ENCODE results near the gene FBXW10.
"Not testable (repeated sequence)": the region's sequence is repeated elsewhere in the genome, so short reads cannot be mapped to it uniquely, and the experiment has no call there.

FBXW10 gene

GRCh38 chr17:18755969-18756368 lies 12.1 kb downstream of the FBXW10 start:
- DNase-seq = not testable (repeated sequence)

GRCh38 chr17:18757368-18758044 lies 13.7 kb downstream of the FBXW10 start:
- DNase-seq = not testable (repeated sequence)

DNA sequence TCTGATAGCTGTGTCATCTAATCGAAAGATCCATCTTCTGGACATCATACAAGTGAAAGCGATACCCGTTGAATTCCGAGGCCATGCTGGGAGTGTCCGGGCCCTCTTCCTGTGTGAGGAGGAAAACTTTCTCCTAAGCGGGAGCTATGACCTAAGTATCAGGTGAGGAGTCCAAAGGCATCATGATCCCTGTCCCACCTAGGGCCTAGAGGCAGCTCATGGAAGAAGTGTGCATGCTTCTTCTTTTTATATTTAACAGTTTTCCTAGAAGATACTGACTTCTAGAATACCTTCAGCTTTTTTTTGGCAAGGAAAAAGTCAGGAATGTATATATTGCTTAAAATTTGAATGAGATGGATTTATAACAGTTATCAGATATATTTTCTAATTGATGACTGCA lies 14.5 kb downstream of the FBXW10 start:
- DNase-seq = not testable (repeated sequence)

- not testable (repeated sequence) for DNase-seq
Observed at GRCh38 chr17:18760221-18760620, 16.4 kb downstream of the FBXW10 start.

DNA sequence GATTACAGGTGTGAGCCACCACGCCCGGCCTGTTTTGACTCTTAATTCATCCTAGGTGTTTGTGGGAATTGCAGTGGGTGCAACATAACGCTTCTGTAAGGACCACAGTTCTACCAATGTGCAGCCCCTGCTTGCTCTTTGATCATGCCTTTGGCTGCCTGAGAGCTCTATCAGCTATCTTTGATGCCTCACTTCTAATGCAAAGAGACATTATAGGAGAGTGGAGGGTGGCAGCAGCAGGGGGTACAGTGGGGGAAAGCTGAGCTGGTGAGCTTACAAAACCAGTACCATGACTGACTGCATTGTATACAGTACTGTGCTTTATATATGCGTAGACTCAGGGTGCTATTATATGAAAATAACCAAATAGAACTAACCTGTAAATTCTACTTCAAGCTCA lies 26.7 kb downstream of the FBXW10 start:
- DNase-seq = not testable (repeated sequence)

DNA sequence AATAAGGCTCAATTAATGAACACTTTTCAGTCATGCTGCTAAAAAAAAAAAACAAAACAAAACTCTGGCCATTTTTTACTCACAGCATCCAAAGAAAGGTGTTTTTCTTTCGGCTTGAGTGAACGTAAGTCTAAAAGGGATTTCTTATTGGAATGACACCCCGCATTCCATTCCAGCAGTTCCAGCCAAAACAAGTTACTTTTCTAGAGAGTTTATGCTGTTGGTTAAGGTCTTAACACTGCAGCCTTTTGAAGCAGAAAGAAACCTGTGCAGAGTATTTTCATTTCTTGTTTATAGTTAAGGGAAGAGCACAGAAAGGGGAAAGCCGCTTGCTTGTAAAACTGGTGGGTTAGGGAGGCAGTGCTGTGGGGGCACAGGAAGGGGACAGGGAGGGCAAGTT lies 27.2 kb downstream of the FBXW10 start:
- not testable (repeated sequence) for DNase-seq

DNA sequence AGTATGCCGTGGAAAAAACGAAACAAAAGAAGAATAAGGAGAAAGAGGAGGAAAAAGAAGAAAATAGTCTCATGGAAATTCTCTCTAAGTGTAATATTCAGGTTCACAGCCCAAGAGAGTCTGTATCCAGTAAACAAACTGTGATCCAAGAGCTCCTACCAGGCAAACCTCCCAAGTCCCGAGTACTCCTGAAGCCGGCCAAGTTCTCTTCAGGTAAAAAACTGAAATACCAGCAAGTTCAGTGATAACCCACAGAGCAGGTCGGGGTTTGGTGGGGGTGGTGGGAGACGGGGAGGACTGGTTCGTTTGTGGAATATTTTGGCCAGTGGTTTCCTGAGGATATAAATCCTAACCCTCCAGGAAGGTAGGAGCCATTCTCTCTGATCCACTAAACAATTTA lies 28.6 kb downstream of the FBXW10 start:
- no peak for DNase-seq

DNA sequence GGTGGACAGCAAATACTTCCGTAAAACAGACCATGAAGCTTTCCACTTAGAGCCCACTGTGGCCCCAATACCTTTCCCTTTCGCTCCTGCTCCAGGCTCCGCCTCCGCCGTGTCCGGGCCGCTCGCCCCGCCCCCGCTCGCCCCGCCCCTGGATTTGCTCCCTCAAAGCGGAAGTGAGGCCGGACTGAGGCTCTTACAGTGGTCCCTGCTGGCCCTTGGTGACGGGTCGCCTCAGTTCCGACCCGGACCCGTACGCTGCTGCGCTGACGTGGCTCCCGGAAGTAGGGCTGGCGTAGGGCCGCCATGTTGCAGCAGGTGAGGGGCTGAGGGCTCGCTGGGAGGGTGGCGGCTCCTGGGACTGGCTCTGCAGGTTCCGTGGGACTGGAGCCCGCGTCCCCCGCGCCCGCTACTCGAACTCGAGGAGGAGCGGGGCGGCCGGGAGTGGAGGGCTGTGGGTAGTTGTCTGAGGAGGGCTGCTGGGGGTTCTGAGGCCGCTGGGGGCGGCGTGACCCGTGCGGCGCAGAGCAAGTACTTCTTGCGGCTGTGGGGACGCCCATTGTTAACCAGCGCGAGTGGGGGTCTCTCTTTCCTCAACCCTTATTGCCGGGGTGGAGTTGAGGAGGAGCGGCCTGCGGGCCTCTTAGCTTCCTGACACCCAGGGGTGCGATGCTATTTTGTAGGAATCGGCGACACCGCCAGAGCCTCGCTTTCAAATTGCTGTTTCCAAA lies 37.3 kb downstream of the FBXW10 start, which contains the start of gene TVP23B:
TVP23B (plus strand) TSS at position 193 of the 728 bp plus-strand sequence; CDS start at position 304, 111 bp downstream.
- DNase-seq = peak; percentile 41

DNA sequence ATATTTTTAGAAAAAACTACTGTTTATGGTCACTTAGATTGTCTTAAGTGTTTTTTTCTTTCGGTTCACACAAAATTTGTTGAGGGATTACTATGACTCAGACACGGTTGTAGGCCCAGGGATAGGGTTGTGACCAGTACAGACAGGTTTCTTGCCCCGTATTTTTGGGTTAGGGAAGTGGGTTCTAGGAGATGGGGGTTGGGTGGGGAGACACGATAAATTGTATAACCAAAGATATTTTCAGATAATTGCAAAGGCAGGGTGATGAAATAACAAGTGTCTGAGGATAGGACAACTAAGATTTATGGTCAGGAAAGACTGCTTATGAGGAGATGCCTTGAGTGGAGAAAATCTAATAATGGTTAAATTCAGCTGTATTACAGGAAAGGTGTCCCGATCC lies 38.0 kb downstream of the FBXW10 start:
- DNase-seq = not testable (repeated sequence)

DNA sequence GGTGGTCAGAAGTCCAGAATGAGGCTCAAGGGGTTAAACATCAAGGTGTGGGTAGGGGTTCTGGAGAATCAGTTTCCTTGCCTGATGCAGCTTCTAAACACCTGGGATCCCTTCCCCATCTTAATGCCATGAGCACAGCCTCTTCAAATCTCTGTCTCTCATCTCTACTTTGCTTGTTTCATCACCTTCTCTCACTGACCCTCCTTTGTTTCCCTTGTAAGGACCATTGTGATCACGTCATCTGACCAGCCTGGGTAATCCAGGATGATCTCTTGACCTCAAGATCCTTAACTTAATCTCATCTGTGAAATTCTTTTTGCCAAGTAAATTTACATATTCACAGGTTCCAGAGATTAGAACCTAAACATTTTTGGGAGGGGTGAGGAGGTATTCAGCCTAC lies 42.1 kb downstream of the FBXW10 start:
- DNase-seq = not testable (repeated sequence)

GRCh38 chr17:18786890-18787289 lies 43.0 kb downstream of the FBXW10 start:
- DNase-seq = not testable (repeated sequence)

DNA sequence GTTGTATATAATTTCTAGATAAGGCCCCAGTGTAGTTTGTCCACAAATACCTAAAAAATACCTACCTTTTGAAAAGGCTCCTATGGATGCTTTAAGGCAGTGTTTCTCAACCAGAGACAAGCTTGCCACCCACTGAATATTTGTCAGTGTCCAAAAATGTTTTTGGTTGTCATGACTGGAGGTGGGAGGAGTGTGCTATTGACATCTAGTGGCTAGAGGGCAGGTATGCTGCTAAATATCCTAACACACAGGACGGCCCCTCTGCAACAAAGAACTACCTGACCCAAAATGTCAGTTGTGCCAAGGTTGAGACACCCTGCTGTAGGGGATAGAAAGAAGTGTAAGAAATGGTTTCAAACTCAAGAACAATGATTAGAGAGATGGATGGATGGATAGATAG lies 47.5 kb downstream of the FBXW10 start:
- not testable (repeated sequence) for DNase-seq

GRCh38 chr17:18794841-18795240 lies 51.0 kb downstream of the FBXW10 start:
- DNase-seq = not testable (repeated sequence)

DNA sequence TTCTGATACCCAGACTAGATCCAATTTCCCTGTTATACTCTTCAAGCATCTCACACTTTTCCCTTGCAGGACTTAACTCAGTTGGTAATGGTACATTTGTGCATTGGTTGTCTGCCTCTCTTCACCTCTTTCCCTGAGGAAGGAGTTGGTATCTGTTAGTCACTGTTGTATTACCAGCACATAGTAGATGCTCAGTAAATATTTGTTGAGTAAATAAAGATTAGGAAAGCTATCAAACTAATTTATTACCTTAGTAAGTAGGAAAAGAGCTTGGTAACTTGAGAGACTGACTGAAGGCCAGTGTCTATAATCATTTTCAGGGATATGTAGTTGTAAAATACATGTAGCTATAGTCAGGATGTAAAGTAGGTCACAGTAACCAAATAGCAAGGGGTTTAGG lies 53.0 kb downstream of the FBXW10 start:
- DNase-seq = not testable (repeated sequence)

DNA sequence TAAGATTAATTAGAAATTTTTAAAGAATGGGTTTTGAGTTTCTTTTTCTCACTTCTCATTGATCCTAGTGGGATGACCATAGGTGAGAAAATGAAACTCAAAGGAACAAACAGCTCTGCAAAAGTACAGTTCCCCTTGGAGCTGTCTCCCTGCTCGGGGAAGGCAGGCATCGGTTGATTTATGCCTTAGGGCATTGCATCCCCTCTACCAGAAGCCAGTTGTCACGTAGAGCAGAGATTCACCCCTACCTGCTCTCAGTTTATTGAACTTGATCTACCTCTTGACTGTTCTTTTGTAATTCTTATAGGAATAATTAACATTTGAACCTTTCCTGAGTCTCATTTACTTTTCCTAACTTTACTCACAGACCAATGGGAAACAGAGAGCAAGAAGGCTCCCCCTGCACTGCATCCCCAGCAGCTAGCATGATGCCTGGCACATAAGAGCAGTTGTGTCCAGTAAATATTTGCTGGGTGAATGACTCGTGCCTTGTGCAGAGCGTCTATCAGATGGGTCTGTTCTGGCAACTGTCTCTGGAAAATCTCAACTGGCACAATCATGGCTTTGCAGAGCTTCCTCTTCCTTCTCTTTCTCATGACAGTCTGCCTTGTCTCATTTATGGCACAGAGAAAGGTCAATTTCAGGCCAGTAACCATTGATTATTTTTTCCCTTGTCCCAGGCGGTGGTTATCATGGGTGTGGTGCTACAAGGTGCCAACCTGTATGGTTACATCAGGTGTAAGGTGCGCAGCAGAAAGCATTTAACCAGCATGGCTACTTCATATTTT lies 59.8 kb downstream of the FBXW10 start:
- not testable (repeated sequence) for DNase-seq

GRCh38 chr17:18815924-18816323 lies 72.1 kb downstream of the FBXW10 start:
- DNase-seq = not testable (repeated sequence)

DNA sequence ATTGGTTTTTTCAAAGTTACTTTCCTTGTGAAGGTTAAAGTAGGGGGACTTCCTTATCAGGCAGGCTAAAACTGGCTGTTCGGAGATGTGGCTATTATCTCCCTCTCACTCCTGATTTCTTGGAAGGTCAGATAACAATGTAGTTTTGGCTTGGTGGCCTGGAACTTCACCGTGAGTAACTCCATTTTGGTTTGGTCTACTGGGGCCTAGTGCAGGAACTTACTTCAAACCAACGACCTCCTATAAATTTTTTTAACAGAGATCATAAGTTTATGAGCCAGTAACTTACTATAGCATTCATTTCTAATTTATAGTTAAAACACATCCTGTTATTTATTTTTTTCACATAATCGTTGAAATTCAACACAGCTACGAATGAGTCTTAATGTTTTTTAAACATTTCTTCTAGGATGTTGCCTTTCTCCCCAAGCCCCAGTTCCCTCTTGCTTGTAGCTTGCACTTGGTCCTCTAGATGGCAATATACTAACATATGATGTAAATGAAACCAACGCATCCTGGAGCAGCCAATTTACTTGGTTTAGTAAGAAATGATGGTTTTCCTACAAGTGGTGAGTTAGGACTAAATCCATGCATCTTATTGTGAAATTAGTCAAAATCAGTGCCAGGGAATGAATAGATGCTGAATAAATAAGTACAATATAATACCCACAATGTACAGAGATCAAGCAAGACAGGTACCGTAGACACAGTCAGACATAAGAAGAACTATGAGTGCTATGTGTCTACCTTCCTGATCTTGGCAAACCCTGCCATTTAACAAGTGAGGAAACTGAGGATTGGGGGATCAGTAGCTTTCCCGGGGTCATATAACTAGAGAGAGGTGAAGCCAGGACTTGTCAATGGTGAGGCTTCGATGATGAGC lies 72.9 kb downstream of the FBXW10 start:
- DNase-seq = peak; percentile 8

GRCh38 chr17:18821430-18821829 lies 77.6 kb downstream of the FBXW10 start:
- DNase-seq = not testable (repeated sequence)

DNA sequence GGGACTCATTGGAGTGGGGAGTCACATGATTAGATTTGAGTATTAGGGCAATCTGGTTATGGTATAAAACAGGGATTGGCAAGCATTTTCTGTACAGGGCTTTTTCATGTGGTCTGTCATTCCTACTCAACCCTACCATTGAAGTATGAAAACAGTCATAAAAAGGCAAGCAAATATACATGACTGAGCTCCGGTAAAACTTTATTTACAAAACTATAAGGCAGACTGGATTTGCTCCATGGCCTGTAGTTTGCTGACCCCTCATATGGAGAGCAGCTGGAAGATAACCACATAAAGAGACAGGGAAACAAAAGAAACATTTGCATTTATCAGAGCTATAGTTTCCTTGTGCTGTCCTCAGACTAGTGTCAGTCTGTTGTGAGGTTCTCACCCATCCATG lies 83.8 kb downstream of the FBXW10 start:
- DNase-seq = not testable (repeated sequence)
